HG03457 (cell line): ENCODE measurements around the gene RIBC2.
"Not testable (repeated sequence)": the region's sequence is repeated elsewhere in the genome, so short reads cannot be mapped to it uniquely, and the experiment has no call there.

Experiments
- ATAC-seq: cut with Tn5 transposase; IDR thresholded peaks from one replicate; pipeline ENCODE4 v1.9.1; 2021; ENCODE audit warnings: moderate number of reproducible peaks; ENCODE audit not compliant: unreplicated experiment

RIBC2 gene

GRCh38 chr22:45423524-45423923, 10.0 kb downstream of the RIBC2 start:
- no peak for ATAC-seq

DNA sequence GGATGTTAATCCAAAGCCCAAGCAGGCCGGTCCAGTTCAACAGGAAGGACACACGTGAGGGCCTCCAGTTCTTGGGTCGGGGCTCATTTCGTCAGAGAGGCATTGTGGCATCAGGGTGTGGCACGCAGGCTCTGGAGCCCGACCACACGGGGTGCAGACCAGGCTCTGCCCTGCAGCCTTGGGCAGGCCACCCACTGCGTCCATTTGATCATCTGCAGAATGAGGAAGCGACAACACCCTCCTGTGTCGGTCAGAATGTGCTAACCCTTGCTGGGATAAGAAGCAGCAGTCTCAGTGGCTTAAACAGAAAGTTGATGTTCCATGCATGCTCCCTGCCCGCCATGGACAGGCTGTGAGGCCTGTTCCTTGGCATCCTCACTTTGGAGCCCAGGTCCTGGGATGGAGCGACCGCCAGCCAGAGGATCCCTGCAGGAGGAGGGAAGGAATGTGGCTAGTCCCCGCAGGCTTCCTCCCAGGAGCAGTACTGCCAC, 10.8 kb downstream of the RIBC2 start:
- no peak for ATAC-seq

DNA sequence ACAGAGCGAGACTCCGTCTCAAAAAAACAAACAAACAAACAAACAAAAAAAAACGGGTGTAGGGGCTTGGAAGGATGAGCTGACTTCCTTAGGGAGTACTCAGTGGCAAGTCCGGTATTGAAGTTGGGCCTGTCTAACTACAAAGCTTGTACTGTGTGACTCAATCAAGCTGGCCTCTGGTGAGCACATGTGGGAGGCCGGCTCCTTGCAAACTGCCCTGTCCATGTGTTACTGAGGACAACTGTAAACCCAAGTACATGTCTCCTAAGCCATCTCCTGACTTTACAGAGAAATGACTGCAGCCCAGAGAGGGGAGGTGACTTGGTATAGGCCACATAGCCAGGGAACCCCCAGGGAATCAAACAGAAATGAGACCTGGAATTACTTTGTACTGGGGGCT, 11.6 kb downstream of the RIBC2 start:
- no peak for ATAC-seq

GRCh38 chr22:45425531-45426265, 12.2 kb downstream of the RIBC2 start:
- no peak for ATAC-seq

DNA sequence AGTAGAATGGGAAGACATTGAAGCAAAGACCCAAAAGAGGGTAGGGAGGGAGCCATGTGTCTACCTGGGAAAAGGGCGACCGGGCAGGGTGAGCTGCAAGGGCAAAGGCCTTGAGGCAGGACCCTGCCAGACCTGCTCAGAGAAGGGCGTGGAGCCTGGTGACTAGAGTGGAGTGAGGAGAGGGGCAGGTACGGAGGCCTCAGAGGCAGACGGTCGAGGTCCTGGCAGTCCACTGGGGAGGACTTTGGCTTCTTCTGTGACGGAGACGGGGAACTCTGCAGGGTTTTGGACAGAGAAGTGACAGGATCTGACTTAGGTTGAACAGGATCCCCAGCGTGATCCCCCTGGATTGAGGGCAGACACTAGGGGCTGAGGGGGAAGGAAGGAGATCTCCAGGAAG, 12.9 kb downstream of the RIBC2 start:
- no peak for ATAC-seq

DNA sequence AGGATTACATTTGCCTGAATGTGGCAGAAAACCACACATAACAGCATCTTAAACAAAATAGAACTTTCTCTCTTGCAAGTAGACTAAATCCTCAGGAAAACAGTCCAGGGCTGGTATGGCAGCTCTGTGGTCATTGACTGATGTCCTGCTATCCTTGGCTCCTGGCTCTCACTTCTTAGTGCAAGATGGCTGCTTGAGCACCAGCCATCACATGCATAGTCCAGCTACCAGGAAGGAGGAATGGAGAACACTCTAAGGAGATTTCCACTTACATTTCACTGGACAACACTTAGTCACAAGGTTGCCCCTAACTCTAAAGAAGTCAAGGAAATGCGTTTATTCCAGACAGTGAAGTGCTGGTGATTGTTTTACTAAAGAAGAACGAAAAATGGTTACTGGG, 13.6 kb downstream of the RIBC2 start:
- ATAC-seq: no peak

DNA sequence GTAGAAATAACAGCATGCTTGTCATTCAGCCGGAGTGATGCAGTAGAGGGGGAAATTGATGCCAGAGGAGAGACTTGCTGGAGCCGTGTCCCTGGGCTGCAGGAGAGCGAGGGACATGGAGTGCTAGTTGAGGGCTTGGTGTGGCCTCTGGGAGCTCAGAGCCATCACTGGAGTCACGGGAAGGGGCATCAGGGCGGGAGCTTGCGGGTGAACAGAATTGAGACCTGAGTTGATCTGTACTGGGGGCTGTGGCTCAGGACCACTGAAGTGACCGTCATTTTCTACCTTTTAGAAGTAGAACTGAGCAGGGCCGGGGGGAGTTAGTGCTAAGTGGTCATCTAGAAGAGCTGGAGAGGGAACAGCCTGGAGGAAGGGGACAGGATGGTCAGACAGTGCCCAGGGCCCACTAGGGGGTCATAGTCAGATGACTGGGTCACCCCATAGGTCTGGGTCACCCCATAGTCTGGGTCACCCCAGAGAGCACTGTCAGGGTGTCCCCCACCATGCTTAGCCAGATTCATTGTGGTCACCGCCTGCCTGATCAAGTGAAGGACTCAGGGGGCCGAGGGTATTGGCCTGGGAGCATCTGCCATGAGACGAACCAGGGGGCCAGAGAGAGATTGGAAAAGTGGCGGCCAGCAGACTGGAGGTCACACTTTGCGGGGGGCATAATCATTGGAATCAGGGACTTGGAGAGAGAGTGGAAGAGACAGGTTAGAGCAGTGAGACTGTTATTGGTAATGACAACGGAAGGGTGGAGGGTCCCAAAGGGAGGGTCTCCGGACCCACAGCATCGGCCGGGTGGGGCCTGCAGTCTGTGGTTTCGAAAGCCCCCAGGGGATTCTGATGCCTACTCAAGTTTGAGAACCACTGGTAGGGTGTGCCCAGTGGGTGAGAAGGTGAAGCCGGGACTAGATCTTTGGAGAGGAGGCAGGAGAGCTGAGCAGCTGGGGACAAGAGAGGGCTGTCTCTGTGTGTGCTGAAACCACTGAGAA, 15.2 kb downstream of the RIBC2 start:
- ATAC-seq: no peak

- no peak for ATAC-seq
Measured at GRCh38 chr22:45429424-45429823, 15.9 kb downstream of the RIBC2 start.

GRCh38 chr22:45429981-45430775, 16.7 kb downstream of the RIBC2 start:
- no peak for ATAC-seq

DNA sequence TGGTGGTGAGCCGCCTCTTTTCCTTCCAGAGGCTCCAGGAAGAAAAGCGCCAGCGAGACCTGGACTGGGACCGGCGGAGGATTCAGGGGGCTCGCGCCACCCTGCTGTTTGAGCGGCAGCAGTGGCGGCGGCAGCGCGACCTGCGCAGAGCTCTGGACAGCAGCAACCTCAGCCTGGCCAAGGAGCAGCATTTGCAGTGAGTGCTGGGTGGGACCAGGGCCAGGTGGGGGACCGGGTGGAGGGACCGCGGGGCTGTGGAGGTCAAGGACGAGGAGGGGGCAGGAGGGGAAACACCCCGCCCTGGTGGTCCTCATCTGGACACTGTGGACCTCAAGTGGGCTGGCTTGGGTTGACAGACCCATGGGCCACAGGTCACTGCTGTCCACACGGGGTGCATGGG, 17.4 kb downstream of the RIBC2 start:
- ATAC-seq: no peak

DNA sequence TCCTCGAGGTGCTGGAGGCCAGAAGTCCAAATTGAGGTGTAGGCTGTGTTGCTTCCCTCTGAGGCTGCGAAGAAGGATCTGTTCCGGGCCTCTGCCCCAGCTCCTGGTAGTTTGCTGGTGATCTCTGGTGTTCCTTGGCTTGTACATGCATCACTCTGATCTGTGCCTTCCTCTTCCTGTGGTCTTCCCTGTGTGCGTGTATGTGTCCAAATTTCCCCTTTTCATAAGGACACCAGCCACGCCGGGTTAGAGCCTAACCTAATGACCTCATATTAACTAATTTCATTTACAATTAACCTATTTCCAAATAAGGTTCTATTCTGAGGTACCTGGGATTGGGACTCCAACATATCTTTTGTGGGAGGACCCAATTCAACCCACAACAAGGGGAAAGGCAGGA, 21.5 kb downstream of the RIBC2 start:
- no peak for ATAC-seq

GRCh38 chr22:45435544-45436139, 22.1 kb downstream of the RIBC2 start:
- no peak for ATAC-seq

GRCh38 chr22:45436871-45437517, 23.5 kb downstream of the RIBC2 start:
- ATAC-seq: not testable (repeated sequence)

- no peak for ATAC-seq
Measured at GRCh38 chr22:45438336-45438735, 24.8 kb downstream of the RIBC2 start.

- not testable (repeated sequence) for ATAC-seq
Measured at GRCh38 chr22:45440688-45441087, 27.2 kb downstream of the RIBC2 start.

DNA sequence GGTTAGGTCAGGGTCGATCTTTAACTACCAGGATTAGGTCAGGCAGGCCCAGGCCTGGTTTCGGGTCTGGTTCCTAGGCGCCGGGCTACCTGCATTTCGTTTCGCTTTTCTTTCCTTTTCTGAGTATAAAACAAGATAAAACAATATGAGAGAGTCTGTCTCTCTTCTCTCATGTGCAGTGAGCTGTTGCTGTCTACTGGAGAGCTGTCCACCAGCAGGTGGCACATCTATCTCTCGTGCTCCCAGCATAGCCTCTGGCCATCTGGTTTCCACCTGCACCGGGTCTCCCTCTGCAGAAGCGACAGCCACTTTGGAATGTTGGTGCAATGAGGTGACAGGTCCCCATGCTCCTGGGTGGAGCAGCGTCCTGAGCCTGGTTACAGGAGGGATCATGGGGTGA, 27.6 kb downstream of the RIBC2 start:
- no peak for ATAC-seq

GRCh38 chr22:45442116-45442515, 28.6 kb downstream of the RIBC2 start:
- no peak for ATAC-seq

DNA sequence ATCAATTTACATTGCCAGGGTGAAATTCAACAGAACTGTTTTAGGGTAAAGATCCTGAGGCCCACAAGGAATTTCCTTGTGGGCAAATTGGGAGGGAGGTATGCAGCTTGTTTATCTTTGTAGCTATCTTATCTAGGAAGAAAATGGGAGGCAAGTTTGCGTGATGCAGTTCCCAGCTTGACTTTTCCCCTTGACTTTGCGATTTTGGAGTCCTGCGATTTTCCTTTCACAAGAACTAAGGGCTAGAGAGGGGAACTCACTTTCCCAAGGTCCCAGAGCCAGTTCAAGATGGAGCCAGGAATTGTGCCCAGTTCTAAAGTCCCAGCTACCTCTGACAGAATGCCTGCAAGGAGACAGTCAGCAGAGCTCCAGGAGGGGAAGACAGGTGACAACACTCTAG, 30.7 kb downstream of the RIBC2 start:
- ATAC-seq: no peak

DNA sequence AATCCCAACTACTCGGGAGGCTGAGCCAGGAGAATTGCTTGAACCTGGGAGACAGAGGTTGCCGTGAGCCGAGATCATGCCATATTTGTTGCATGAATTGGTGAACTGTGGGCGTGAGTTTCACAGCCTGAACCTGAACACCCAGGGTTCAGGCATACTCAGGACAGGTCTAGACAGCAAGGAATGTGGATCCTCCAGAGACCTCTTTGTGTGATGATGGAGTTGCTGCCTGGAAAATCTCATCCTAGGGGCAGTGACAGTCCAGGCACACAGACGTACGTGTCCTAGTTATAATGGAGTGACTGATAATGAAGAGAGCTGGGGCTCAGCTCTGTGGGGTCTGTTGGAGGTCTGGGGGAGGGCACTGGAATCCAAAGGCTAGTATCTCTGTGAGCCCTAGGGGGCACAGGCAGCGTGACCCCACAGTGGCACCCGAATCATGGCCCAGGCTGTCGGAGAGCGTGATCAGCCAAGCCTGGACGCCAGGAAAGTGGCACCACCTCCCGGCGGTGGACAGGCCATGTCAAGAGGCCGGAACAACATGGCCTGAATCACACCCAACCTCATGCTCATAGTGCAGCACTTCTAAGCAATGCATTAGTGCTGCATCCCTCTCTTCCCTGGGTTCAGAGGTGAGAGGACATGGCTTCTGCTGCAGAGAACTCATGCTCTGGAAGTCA, 31.7 kb downstream of the RIBC2 start:
- ATAC-seq: no peak

GRCh38 chr22:45446216-45446615, 32.7 kb downstream of the RIBC2 start:
- no peak for ATAC-seq
